Chondrocyte (in vitro differentiated cells): ENCODE measurements around the gene ALK. TPM values are rescaled to one million over a fixed set of nuclear protein-coding genes. Genes with fewer than 3 reads are reported as not detected.

Experiments used
- DNase-seq: peaks from one replicate; pipeline ENCODE4 v3.0.0; 2021; ENCODE audit warnings: mixed read lengths, low spot score
- H3K27ac Mint-ChIP-seq: one replicate; pipeline ENCODE4 v1.8.0; 2021; ENCODE audit warnings: mild to moderate bottlenecking, moderate library complexity, mixed read lengths; ENCODE audit not compliant: unreplicated experiment
- H3K27me3 Mint-ChIP-seq: 2 replicates; pipeline ENCODE4 v1.8.0; 2021; ENCODE audit warnings: low read depth, mixed read lengths
- H3K36me3 Mint-ChIP-seq: 2 replicates; pipeline ENCODE4 v1.8.0; 2021; ENCODE audit warnings: low read depth, mixed read lengths
- H3K4me1 Mint-ChIP-seq: 2 replicates; pipeline ENCODE4 v1.8.0; 2021; ENCODE audit warnings: low read depth, mild to moderate bottlenecking, mixed read lengths
- H3K4me3 Mint-ChIP-seq: one replicate; pipeline ENCODE4 v1.8.0; 2021; ENCODE audit warnings: mild to moderate bottlenecking, moderate library complexity, mixed read lengths; ENCODE audit not compliant: unreplicated experiment
- H3K9me3 Mint-ChIP-seq: 2 replicates; pipeline ENCODE4 v1.8.0; 2021; ENCODE audit warnings: low read depth, mixed read lengths
- CTCF ChIP-seq: fragments of 200-600 bp; sonication (generic); IDR thresholded peaks from 2 replicates; pipeline ENCODE4 v1.5.0; 2021; ENCODE audit warnings: antibody characterized with exemption, mild to moderate bottlenecking, moderate library complexity
- total RNA-seq: library from RNA; stranded (reverse); gene quantifications from 3 replicates; pipeline ENCODE4 v1.2.1, GENCODE V29; 2021

Gene ALK
- total RNA-seq, 1 donor from 2014 or later, result 0.07 TPM

GRCh38 chr2:29182920-29183319, 738.5 kb downstream of the ALK start:
- peaks cover 18% of the 10 kb centered on the region for H3K36me3 Mint-ChIP-seq
- no peaks in the 10 kb centered on the region for H3K27me3 Mint-ChIP-seq
- no peak for DNase-seq
- no peak overlapping the region for H3K27ac Mint-ChIP-seq
- peaks cover 4% of the 10 kb centered on the region for H3K4me1 Mint-ChIP-seq
- no peak overlapping the region for H3K4me3 Mint-ChIP-seq
- peaks cover 2% of the 10 kb centered on the region for H3K9me3 Mint-ChIP-seq
- TF ChIP-seq CTCF, result no peak

GRCh38 chr2:29182334-29182733, 739.1 kb downstream of the ALK start:
- no peak for TF ChIP-seq CTCF
- Mint-ChIP-seq H3K4me1 (no peaks in the 10 kb centered on the region), H3K27ac (no peak overlapping the region), H3K4me3 (no peak overlapping the region), H3K27me3 (no peaks in the 10 kb centered on the region), H3K36me3 (peaks cover 15% of the 10 kb centered on the region), H3K9me3 (no peaks in the 10 kb centered on the region)
- no peak for DNase-seq

- no peak for TF ChIP-seq CTCF
- Mint-ChIP-seq H3K4me3 (no peak overlapping the region), H3K36me3 (peaks cover 39% of the 10 kb centered on the region), H3K4me1 (no peaks in the 10 kb centered on the region), H3K9me3 (peaks cover 5% of the 10 kb centered on the region), H3K27ac (no peak overlapping the region), H3K27me3 (no peaks in the 10 kb centered on the region)
- no peak for DNase-seq
Measured at GRCh38 chr2:29175338-29175737, 746.0 kb downstream of the ALK start.

- Mint-ChIP-seq H3K36me3 (peaks cover 38% of the 10 kb centered on the region), H3K4me1 (no peaks in the 10 kb centered on the region), H3K27me3 (no peaks in the 10 kb centered on the region)
Measured at GRCh38 chr2:29174937-29175336, 746.4 kb downstream of the ALK start.

GRCh38 chr2:29166242-29167039, 754.9 kb downstream of the ALK start:
- peaks cover 3% of the 10 kb centered on the region for H3K9me3 Mint-ChIP-seq
- peak overlapping the region; percentile 37 for H3K27ac Mint-ChIP-seq
- peaks cover 16% of the 10 kb centered on the region for H3K36me3 Mint-ChIP-seq
- no peak for TF ChIP-seq CTCF
- no peaks in the 10 kb centered on the region for H3K27me3 Mint-ChIP-seq
- no peak overlapping the region for H3K4me3 Mint-ChIP-seq
- no peak for DNase-seq
- H3K4me1 Mint-ChIP-seq, result peaks cover 15% of the 10 kb centered on the region

More at GRCh38 chr2:29174937-29175336, 746.4 kb downstream of the ALK start:
- H3K4me3 Mint-ChIP-seq, result no peak overlapping the region
- DNase-seq, result no peak
- TF ChIP-seq CTCF, result no peak
- peaks cover 5% of the 10 kb centered on the region for H3K9me3 Mint-ChIP-seq
- no peak overlapping the region for H3K27ac Mint-ChIP-seq
